ENCODE data around the gene MED13L. TPM values are rescaled to one million over a fixed set of nuclear protein-coding genes. Genes with fewer than 3 reads are reported as not detected.

MED13L gene
- total and polyA plus RNA-seq, 2 of the 8 experiments (the other 6 are each of a cell fraction or from before 2014, with no cell fraction given), result 15.9 to 51.7 TPM

DNA sequence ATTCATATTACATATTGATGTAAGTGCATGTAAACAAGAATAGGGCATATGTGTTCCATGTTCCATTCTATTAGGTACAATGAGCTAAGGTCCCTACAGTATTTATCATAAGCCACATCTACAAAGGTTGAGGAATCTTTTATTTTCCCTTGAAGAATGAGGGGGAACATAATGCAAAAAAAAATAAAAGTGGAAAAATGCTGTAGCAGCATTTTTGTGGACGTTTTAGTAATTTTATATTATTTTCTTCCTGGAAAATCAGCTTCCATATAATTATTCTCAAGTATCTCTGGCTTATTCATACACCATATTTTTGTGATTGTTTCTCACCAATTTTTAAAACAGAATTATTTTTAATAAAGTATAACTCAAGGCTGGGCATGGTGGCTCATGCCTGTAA lies 148.7 kb downstream of the MED13L start:
- Histone ChIP-seq H4K8ac (ENCODE audit: extremely low read depth, insufficient read depth, low read length) (no peak overlapping the region), H2BK20ac (ENCODE audit: low read length) (no peak overlapping the region), H3K56ac (replicated peaks; ENCODE audit: insufficient read length, low read depth, low read length) (no peak overlapping the region), H2BK15ac (ENCODE audit: low read length) (no peak overlapping the region), H3K9me3 (ENCODE audit: insufficient read depth in 2 of 2, low read depth in 1 of 2, low read length in 1 of 2) (no peaks in the 10 kb centered on the region), H4K91ac (replicated peaks; ENCODE audit: insufficient read length, low read length) (no peak overlapping the region), H2AFZ (ENCODE audit: low read length) (no peak overlapping the region), H3K4me3 (ENCODE audit: extremely low read depth in 1 of 4, insufficient read depth in 2 of 4, low read depth in 3 of 4, low read length in 4 of 4) (no peak overlapping the region), H3K4ac (replicated peaks; ENCODE audit: insufficient read length, low read depth, low read length) (no peak overlapping the region), H3K27ac (ENCODE audit: low read depth, low read length) (no peak overlapping the region), H3K27me3 (replicated peaks in 1 of 4; ENCODE audit: control insufficient read depth in 3 of 4, extremely low read depth in 1 of 4, insufficient read depth in 3 of 4, low read length in 3 of 4) (no peaks in the 10 kb centered on the region), H3K79me2 (ENCODE audit: control insufficient read depth in 1 of 2, insufficient read depth in 2 of 2, low read length in 2 of 2) (peaks cover 0 to 84% of the 10 kb centered on the region in 2 experiments; a peak in 3 of 4 replicates), H4K5ac (ENCODE audit: insufficient read length, low read depth, low read length) (no peak overlapping the region), H3K23ac (ENCODE audit: insufficient read length) (no peak overlapping the region), H2BK12ac (ENCODE audit: low read depth, low read length) (no peak overlapping the region), H3K4me2 (ENCODE audit: insufficient read depth in 1 of 2, low read depth in 2 of 2, low read length in 2 of 2) (no peak overlapping the region), H2BK120ac (replicated peaks; ENCODE audit: low read depth, low read length) (no peak overlapping the region), H2AK5ac (ENCODE audit: low read depth, low read length) (no peak overlapping the region), H3K14ac (ENCODE audit: insufficient read length) (no peak overlapping the region), H3K79me1 (ENCODE audit: low read depth, low read length) (no peaks in the 10 kb centered on the region), H3K18ac (ENCODE audit: extremely low read depth, low read length) (no peak overlapping the region), H4K20me1 (replicated peaks in 1 of 2; ENCODE audit: control insufficient read depth in 1 of 2, insufficient read depth in 2 of 2, low read length in 2 of 2) (peaks cover 0 to 4% of the 10 kb centered on the region in 2 experiments), H3K4me1 (replicated peaks in 1 of 4; ENCODE audit: control insufficient read depth in 3 of 4, insufficient read depth in 4 of 4, low read length in 3 of 4) (peaks cover 0 to 9% (median 5%) of the 10 kb centered on the region in 4 experiments; a peak in 4 of 7 replicates), H3K36me3 (ENCODE audit: control insufficient read depth in 2 of 4, insufficient read depth in 4 of 4, low read length in 3 of 4) (no peaks in the 10 kb centered on the region), H3K9ac (replicated peaks in 1 of 4; ENCODE audit: extremely low read depth in 1 of 4, low read depth in 3 of 4, low read length in 3 of 4) (no peak overlapping the region), H2BK5ac (ENCODE audit: low read depth, low read length) (no peak overlapping the region), H3K23me2 (ENCODE audit: low read depth, low read length) (no peaks in the 10 kb centered on the region)
- TF ChIP-seq GABPA (IDR thresholded peaks at IDR 0.05; ENCODE audit: borderline replicate concordance, insufficient read depth, low read length) (no peak), KDM1A (IDR thresholded peaks at IDR 0.05; ENCODE audit: borderline replicate concordance, low read length) (no peak), RBBP5 (IDR thresholded peaks at IDR 0.05; ENCODE audit: borderline replicate concordance, low read depth, low read length) (no peak), NANOG (IDR thresholded peaks at IDR 0.05; ENCODE audit: insufficient read depth, low read depth, low read length, poor library complexity, severe bottlenecking) (no peak), CHD1 (IDR thresholded peaks at IDR 0.05; ENCODE audit: low read depth, low read length) (no peak), HDAC2 (IDR thresholded peaks at IDR 0.05; ENCODE audit: borderline replicate concordance in 1 of 2, low read depth in 2 of 2, low read length in 2 of 2) (no peak), CEBPB (IDR thresholded peaks at IDR 0.05; ENCODE audit: low read depth, low read length) (no peak), NRF1 (IDR thresholded peaks at IDR 0.05; ENCODE audit: low read depth, low read length) (no peak), TCF12 (IDR thresholded peaks at IDR 0.05; ENCODE audit: low read depth, low read length) (no peak), JUN (IDR thresholded peaks at IDR 0.05; ENCODE audit: low read depth, low read length) (no peak)
- TF ChIP-seq, protein P1, sequence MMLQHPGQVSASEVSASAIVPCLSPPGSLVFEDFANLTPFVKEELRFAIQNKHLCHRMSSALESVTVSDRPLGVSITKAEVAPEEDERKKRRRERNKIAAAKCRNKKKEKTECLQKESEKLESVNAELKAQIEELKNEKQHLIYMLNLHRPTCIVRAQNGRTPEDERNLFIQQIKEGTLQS (IDR thresholded peaks at IDR 0.05; ENCODE audit: insufficient read depth, low read depth, low read length), result no peak
- 74% methylated on average over 1 of the region's 1 CpG; no CpG with 5 or more reads in 1 of the 2 experiments for WGBS, 2 experiments (ENCODE audit: extremely low coverage in 1 of 2, insufficient coverage in 1 of 2, insufficient read length in 1 of 2, insufficient replicate concordance in 2 of 2, low coverage in 1 of 2, low lambda C conversion rate in 2 of 2, missing lambda C conversion rate in 1 of 2)
- ChIA-PET POLR2A (ENCODE audit: partially characterized antibody) (interaction anchor here (1.7 kb wide), 1 partner anchor 47 kb away, joined by 3 read pairs; no protein-coding TSS in a partner anchor), CTCF (ENCODE audit: partially characterized antibody) (interaction anchor here (1.4 kb wide), 1 partner anchor 10 kb away, joined by 4 read pairs; no protein-coding TSS in a partner anchor)
- FAIRE-seq (no peak), DNase-seq (ENCODE audit: low read depth in 1 of 2, low spot score in 2 of 2) (no peak)
